Endothelial cell (in vitro differentiated cells): ENCODE data around the gene KIF16B. TPM values are rescaled to one million over a fixed set of nuclear protein-coding genes. Genes with fewer than 3 reads are reported as not detected.

ENCODE experiments used
- DNase-seq: peaks from one replicate; pipeline ENCODE4 v3.0.0; 2021; ENCODE audit warnings: low spot score
- H3K27ac Mint-ChIP-seq: one replicate; pipeline ENCODE4 v1.8.0; 2021; ENCODE audit warnings: mixed read lengths, inconsistent platforms; ENCODE audit not compliant: unreplicated experiment
- H3K27me3 Mint-ChIP-seq: one replicate; pipeline ENCODE4 v1.8.0; 2021; ENCODE audit warnings: mild to moderate bottlenecking, moderate library complexity, mixed read lengths, inconsistent platforms; ENCODE audit not compliant: unreplicated experiment
- H3K36me3 Mint-ChIP-seq: one replicate; pipeline ENCODE4 v1.8.0; 2021; ENCODE audit warnings: mild to moderate bottlenecking, low read depth, mixed read lengths, inconsistent platforms; ENCODE audit not compliant: unreplicated experiment
- H3K4me1 Mint-ChIP-seq: one replicate; pipeline ENCODE4 v1.8.0; 2021; ENCODE audit warnings: mild to moderate bottlenecking, mixed read lengths, inconsistent platforms; ENCODE audit not compliant: unreplicated experiment
- H3K4me3 Mint-ChIP-seq: one replicate; pipeline ENCODE4 v1.8.0; 2021; ENCODE audit warnings: mild to moderate bottlenecking, mixed read lengths, inconsistent platforms; ENCODE audit not compliant: unreplicated experiment
- H3K9me3 Mint-ChIP-seq: one replicate; pipeline ENCODE4 v1.8.0; 2021; ENCODE audit warnings: mixed read lengths, inconsistent platforms; ENCODE audit not compliant: unreplicated experiment
- CTCF ChIP-seq: fragments of 200-600 bp; sonication (generic); IDR thresholded peaks from one replicate; pipeline ENCODE4 v1.5.0; 2021; ENCODE audit warnings: antibody characterized with exemption; ENCODE audit not compliant: unreplicated experiment
- total RNA-seq: library from RNA; stranded (reverse); fragmentation: NEBNext Ultra II Directional; extraction: Animal tissue kit (Norgen Biotek cat#: 25700); gene quantifications from one replicate; pipeline ENCODE4 v1.2.1, GENCODE V29; 2021; ENCODE audit not compliant: unreplicated experiment

The KIF16B gene
- total RNA-seq, 1 donor from 2014 or later = 10.5 TPM

- H3K4me3 Mint-ChIP-seq = no peak overlapping the region
- no peaks in the 10 kb centered on the region for H3K4me1 Mint-ChIP-seq
- no peaks in the 10 kb centered on the region for H3K9me3 Mint-ChIP-seq
- TF ChIP-seq CTCF = no peak
- H3K27me3 Mint-ChIP-seq = peaks cover 2% of the 10 kb centered on the region
- H3K27ac Mint-ChIP-seq = no peak overlapping the region
- H3K36me3 Mint-ChIP-seq = no peaks in the 10 kb centered on the region
- no peak for DNase-seq
These were observed 74.6 kb downstream of the KIF16B start for GRCh38 chr20:16498526-16499253.

- no peak for DNase-seq
- Mint-ChIP-seq H3K27ac (no peak overlapping the region), H3K9me3 (no peaks in the 10 kb centered on the region), H3K4me1 (no peaks in the 10 kb centered on the region), H3K27me3 (peaks cover 2% of the 10 kb centered on the region), H3K36me3 (no peaks in the 10 kb centered on the region), H3K4me3 (no peak overlapping the region)
- TF ChIP-seq CTCF = no peak
These were observed 75.4 kb downstream of the KIF16B start for GRCh38 chr20:16497896-16498295.

GRCh38 chr20:16493486-16493885, 79.8 kb downstream of the KIF16B start:
- TF ChIP-seq CTCF = no peak
- no peak for DNase-seq
- Mint-ChIP-seq H3K9me3 (no peaks in the 10 kb centered on the region), H3K27ac (no peak overlapping the region), H3K36me3 (no peaks in the 10 kb centered on the region), H3K4me3 (no peak overlapping the region), H3K27me3 (peaks cover 2% of the 10 kb centered on the region), H3K4me1 (no peaks in the 10 kb centered on the region)

GRCh38 chr20:16491294-16491905, 81.8 kb downstream of the KIF16B start:
- Mint-ChIP-seq H3K36me3 (no peaks in the 10 kb centered on the region), H3K27me3 (no peaks in the 10 kb centered on the region), H3K4me3 (no peak overlapping the region), H3K4me1 (no peaks in the 10 kb centered on the region), H3K9me3 (no peaks in the 10 kb centered on the region), H3K27ac (no peak overlapping the region)
- no peak for DNase-seq
- TF ChIP-seq CTCF = no peak

GRCh38 chr20:16490696-16491095, 82.6 kb downstream of the KIF16B start:
- no peaks in the 10 kb centered on the region for H3K4me1 Mint-ChIP-seq
- no peaks in the 10 kb centered on the region for H3K27me3 Mint-ChIP-seq
- no peaks in the 10 kb centered on the region for H3K36me3 Mint-ChIP-seq
- no peak for DNase-seq
- H3K9me3 Mint-ChIP-seq = no peaks in the 10 kb centered on the region
- H3K27ac Mint-ChIP-seq = no peak overlapping the region
- TF ChIP-seq CTCF = no peak
- H3K4me3 Mint-ChIP-seq = no peak overlapping the region
